Panc1 (cell line): ENCODE measurements around the gene FRMPD4. TPM values are rescaled to one million over a fixed set of nuclear protein-coding genes. Genes with fewer than 3 reads are reported as not detected.

Experiments used
- ATAC-seq: fragments of 200-7000 bp; cut with Tn5 transposase; 2 replicates; pipeline ENCODE4 v1.9.1; 2020; ENCODE audit warnings: mild to moderate bottlenecking, moderate library complexity
- BruUV-seq: library from RNA; stranded (reverse); fragments of 400-500 nt; replicated peaks from 2 replicates; lab custom pipeline; 2021; lab: Mats Ljungman, UMichigan
- CTCF ChIA-PET: fragments of 300-600 bp; sonication (Branson Sonifier 250); formaldehyde crosslinking; loops from one replicate; lab custom pipeline; 2022; ENCODE audit warnings: antibody characterized with exemption; lab: Charles Lee
- POLR2A ChIA-PET: fragments of 300-600 bp; sonication (Branson Sonifier 250); formaldehyde crosslinking; loops from one replicate; lab custom pipeline; 2022; ENCODE audit warnings: antibody characterized with exemption; lab: Charles Lee
- DNase-seq: peaks from one replicate; pipeline ENCODE4 v3.0.0-alpha.2; 2010; ENCODE audit warnings: low read depth, low spot score
- H3K27ac ChIP-seq: 2 replicates; pipeline ENCODE4 v1.5.1; 2011; ENCODE audit warnings: mild to moderate bottlenecking, low read length, inconsistent platforms
- H3K27me3 ChIP-seq: fragments of 200-500 bp; sonication (Bioruptor generic); 2 replicates; pipeline ENCODE4 v1.6.0; 2014; ENCODE audit warnings: low read length, inconsistent platforms; ENCODE audit not compliant: control insufficient read depth, insufficient read depth
- H3K36me3 ChIP-seq: fragments of 200-500 bp; sonication (Bioruptor generic); 2 replicates; pipeline ENCODE4 v1.5.1; 2014; ENCODE audit warnings: inconsistent platforms, mild to moderate bottlenecking, low read length, moderate library complexity; ENCODE audit not compliant: control insufficient read depth, insufficient read depth
- H3K4me1 ChIP-seq: 2 replicates; pipeline ENCODE4 v1.5.1; 2011; ENCODE audit warnings: inconsistent platforms, mild to moderate bottlenecking, low read length, moderate library complexity; ENCODE audit not compliant: control insufficient read depth, insufficient read depth
- H3K4me3 ChIP-seq, 2 experiments: 2 replicates each; pipeline ENCODE4 v1.5.1; 2011 to 2012; ENCODE audit warnings: low read depth in 2 of 2, low read length in 2 of 2, mild to moderate bottlenecking in 2 of 2, inconsistent platforms in 1 of 2, moderate library complexity in 1 of 2
- H3K9me3 ChIP-seq: fragments of 200-500 bp; sonication (Bioruptor generic); 2 replicates; pipeline ENCODE4 v1.5.1; 2014; ENCODE audit warnings: low read depth, mild to moderate bottlenecking, inconsistent platforms, low read length, moderate library complexity; ENCODE audit not compliant: control insufficient read depth, insufficient read depth
- CTCF ChIP-seq: fragments of 450-650 bp; IDR thresholded peaks from 2 replicates; pipeline ENCODE4 v1.5.1; 2017; ENCODE audit warnings: mild to moderate bottlenecking
- POLR2AphosphoS5 ChIP-seq: IDR thresholded peaks from 2 replicates; pipeline ENCODE4 v1.6.1; 2012; ENCODE audit warnings: mild to moderate bottlenecking, low read depth, low read length, moderate library complexity
- REST ChIP-seq, 2 experiments: IDR thresholded peaks; 2 replicates each; pipeline ENCODE4 v1.6.1; 2011 to 2012; ENCODE audit warnings: low read depth in 2 of 2, control low read depth in 1 of 2, low read length in 1 of 2, mild to moderate bottlenecking in 1 of 2, moderate library complexity in 1 of 2; ENCODE audit not compliant: insufficient read depth in 1 of 2
- SIN3A ChIP-seq: IDR thresholded peaks from 2 replicates; pipeline ENCODE4 v1.6.1; 2012; ENCODE audit warnings: low read depth, mild to moderate bottlenecking, low read length, moderate library complexity, borderline replicate concordance; ENCODE audit not compliant: insufficient read depth
- TCF7L2 ChIP-seq: IDR thresholded peaks from 2 replicates; pipeline ENCODE4 v1.6.1; 2011; ENCODE audit warnings: mild to moderate bottlenecking, low read depth, low read length, inconsistent platforms
- in situ Hi-C: cut with HindIII; loops from 2 replicates; pipeline ENCODE4 v1.10.0; 2016; ENCODE audit warnings: low sequenced_read_pairs, low pct_unique_long_range_greater_than_20kb
- intact Hi-C: fragments of 100-400 bp; cut with micrococcal nuclease; formaldehyde crosslinking; loops from one replicate; pipeline ENCODE4 v1.10.0; 2022; ENCODE audit not compliant: unreplicated experiment
- total RNA-seq: library from RNA; stranded (reverse); gene quantifications from one replicate; pipeline ENCODE4 v1.2.1, GENCODE V29; 2021; ENCODE audit not compliant: unreplicated experiment

FRMPD4 gene
- total RNA-seq, 1 experiment from 2014 or later, result not detected

GRCh38 chrX:12390301-12390700, 252.0 kb downstream of the FRMPD4 start:
- ATAC-seq, result no peak

GRCh38 chrX:12396584-12396983, 258.3 kb downstream of the FRMPD4 start:
- Histone ChIP-seq H3K36me3 (no peaks in the 10 kb centered on the region), H3K27me3 (no peaks in the 10 kb centered on the region), H3K4me3 (no peak overlapping the region), H3K9me3 (no peaks in the 10 kb centered on the region), H3K4me1 (no peaks in the 10 kb centered on the region), H3K27ac (no peak overlapping the region)
- TF ChIP-seq TCF7L2 (no peak), SIN3A (no peak), POLR2AphosphoS5 (no peak), REST (IDR thresholded peaks at IDR 0.05; ENCODE audit: insufficient read depth in 1 of 2, low read depth in 2 of 2, low read length in 1 of 2) (no peak), CTCF (no peak)
- CTCF ChIA-PET, result no interaction called here
- no TSS peak for BruUV-seq
- in situ Hi-C loops, result no loop called here
- DNase-seq, result no peak
- intact Hi-C loops, result no loop called here
- POLR2A ChIA-PET, result no interaction called here
- ATAC-seq, result no peak

More at GRCh38 chrX:12390301-12390700, 252.0 kb downstream of the FRMPD4 start:
- H3K36me3 ChIP-seq, result no peaks in the 10 kb centered on the region
- intact Hi-C loops (no loop called here), in situ Hi-C loops (no loop called here)
- no peaks in the 10 kb centered on the region for H3K4me1 ChIP-seq
- TF ChIP-seq CTCF, result no peak
- no peak for TF ChIP-seq REST (IDR thresholded peaks at IDR 0.05; ENCODE audit: insufficient read depth in 1 of 2, low read depth in 2 of 2, low read length in 1 of 2)
- TF ChIP-seq POLR2AphosphoS5, result no peak
- TF ChIP-seq TCF7L2, result no peak
- no peak for TF ChIP-seq SIN3A
- POLR2A ChIA-PET, result no interaction called here
- no peaks in the 10 kb centered on the region for H3K9me3 ChIP-seq
- no peak for DNase-seq
- no peak overlapping the region for H3K4me3 ChIP-seq
- BruUV-seq, result no TSS peak
- H3K27me3 ChIP-seq, result no peaks in the 10 kb centered on the region
- CTCF ChIA-PET, result no interaction called here
- no peak overlapping the region for H3K27ac ChIP-seq
